Measurements from ENCODE around the gene TAS2R42. TPM values are rescaled to one million over a fixed set of nuclear protein-coding genes. Genes with fewer than 3 reads are reported as not detected.

Gene TAS2R42, protein sequence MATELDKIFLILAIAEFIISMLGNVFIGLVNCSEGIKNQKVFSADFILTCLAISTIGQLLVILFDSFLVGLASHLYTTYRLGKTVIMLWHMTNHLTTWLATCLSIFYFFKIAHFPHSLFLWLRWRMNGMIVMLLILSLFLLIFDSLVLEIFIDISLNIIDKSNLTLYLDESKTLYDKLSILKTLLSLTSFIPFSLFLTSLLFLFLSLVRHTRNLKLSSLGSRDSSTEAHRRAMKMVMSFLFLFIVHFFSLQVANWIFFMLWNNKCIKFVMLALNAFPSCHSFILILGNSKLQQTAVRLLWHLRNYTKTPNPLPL
- polyA plus RNA-seq = not detected

DNA sequence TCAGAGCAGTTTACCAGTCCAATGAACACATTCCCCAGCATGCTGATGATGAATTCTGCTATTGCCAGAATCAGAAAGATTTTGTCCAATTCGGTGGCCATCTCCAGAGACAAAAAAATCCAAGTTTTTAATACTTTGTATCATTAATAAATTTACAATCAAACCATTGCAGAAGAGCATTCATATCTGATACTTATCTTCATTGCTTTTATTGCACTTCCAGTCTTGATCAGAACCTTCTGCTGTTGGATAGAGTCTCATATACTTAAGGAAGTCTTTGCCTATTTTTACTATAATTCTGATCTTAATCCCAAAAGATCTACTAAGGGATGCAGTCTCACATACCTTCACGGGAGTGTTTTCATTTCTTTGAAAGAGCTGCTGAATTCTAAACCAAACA is at the start of gene TAS2R42:
TAS2R42 (minus strand) TSS at position 101 of the 400 bp plus-strand sequence; CDS start at position 101, 0 bp downstream.
- H3K27ac Mint-ChIP-seq = no peak within 1 kb of the TSS
- peaks cover 0 to 5% (median 3%) of the 10 kb centered on the region in 3 donors for H3K4me1 Mint-ChIP-seq
- H3K36me3 Mint-ChIP-seq = peaks cover 11% of the 10 kb centered on the region
- no peaks in the 10 kb centered on the region for H3K9me3 Mint-ChIP-seq
- no peaks in the 10 kb centered on the region for H3K27me3 Mint-ChIP-seq
- no peak within 1 kb of the TSS for H3K4me3 Mint-ChIP-seq

DNA sequence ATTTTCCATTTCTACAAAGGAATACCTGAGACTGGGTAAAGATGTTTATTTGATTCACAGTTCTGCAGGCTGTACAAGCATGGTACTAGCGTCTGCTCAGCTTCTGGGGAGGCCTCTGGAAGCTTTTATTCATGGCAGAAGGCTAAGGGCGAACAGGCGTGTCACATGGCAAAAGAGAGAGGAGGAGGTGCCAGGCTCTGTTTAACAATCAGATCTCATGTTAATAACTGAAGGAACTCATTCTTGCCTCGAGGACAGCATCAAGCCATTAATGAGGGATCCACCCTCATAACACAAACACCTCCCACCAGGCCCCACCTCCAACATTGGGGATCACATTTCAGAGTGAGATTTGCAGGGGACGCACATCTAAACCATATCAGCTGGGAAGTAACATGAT is 46.8 kb upstream of the TAS2R42 start:
- Mint-ChIP-seq H3K27ac (no peak overlapping the region), H3K9me3 (peaks cover 2 to 6% (median 2%) of the 10 kb centered on the region in 3 donors), H3K27me3 (no peaks in the 10 kb centered on the region), H3K36me3 (peaks cover 13% of the 10 kb centered on the region), H3K4me1 (peaks cover 0 to 4% (median 0%) of the 10 kb centered on the region in 3 donors), H3K4me3 (no peak overlapping the region)

DNA sequence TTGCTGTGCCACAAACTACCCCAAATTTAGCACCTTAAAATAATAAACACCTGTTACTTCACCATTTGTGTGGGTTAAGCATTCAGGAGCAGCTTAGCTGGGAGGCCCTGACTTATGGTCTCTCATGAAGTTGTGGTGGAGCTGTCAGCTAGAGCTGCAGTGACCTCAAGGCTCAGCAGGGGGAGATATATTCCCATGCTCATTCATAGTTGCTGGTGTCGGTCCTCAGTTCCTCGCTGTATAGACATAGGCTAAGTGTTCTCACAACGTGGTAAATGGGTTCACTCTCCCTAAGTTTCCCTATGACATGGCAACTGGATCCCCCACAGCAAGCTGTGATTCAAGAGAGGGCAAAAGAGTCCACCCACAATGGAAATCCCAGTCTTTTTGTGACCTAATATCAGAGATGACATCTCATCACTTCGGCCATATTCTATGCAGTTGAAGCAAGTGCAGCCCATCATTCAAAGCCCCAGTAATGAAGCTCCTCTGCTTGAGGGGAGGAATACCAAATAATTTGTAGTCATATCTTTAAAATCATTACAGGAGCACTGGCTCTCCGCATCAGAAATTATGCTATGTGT is 41.7 kb upstream of the TAS2R42 start:
- H3K9me3 Mint-ChIP-seq = peaks cover 0 to 2% (median 0%) of the 10 kb centered on the region in 3 donors
- no peaks in the 10 kb centered on the region for H3K27me3 Mint-ChIP-seq
- peaks cover 0 to 2% (median 0%) of the 10 kb centered on the region in 3 donors for H3K4me1 Mint-ChIP-seq
- no peak overlapping the region for H3K4me3 Mint-ChIP-seq
- peaks cover 12% of the 10 kb centered on the region for H3K36me3 Mint-ChIP-seq
- H3K27ac Mint-ChIP-seq = peak overlapping the region in 1 of 3 donors; percentile 21

DNA sequence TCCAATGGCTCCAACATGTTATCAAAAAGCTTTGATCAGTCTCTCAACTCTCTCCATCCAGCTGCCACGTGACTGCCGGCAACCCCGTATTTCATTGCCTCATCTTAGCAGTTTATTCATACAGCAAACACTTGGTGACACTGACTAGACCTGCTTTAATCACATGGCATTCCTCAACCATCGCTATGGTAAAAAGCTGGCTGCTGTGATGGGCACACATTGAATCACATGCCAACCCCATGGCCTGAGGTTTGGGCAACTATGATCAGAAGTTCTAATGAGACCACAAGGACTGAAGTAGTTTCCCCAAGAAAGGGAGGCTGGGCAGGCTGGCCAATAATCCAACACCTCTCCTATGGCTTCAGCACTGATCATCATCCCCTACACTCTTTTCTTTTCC is 40.6 kb upstream of the TAS2R42 start:
- no peaks in the 10 kb centered on the region for H3K27me3 Mint-ChIP-seq
- H3K4me3 Mint-ChIP-seq = no peak overlapping the region
- peaks cover 0 to 2% (median 0%) of the 10 kb centered on the region in 3 donors for H3K4me1 Mint-ChIP-seq
- peaks cover 0 to 5% (median 2%) of the 10 kb centered on the region in 3 donors for H3K9me3 Mint-ChIP-seq
- H3K27ac Mint-ChIP-seq = no peak overlapping the region
- peaks cover 11% of the 10 kb centered on the region for H3K36me3 Mint-ChIP-seq

DNA sequence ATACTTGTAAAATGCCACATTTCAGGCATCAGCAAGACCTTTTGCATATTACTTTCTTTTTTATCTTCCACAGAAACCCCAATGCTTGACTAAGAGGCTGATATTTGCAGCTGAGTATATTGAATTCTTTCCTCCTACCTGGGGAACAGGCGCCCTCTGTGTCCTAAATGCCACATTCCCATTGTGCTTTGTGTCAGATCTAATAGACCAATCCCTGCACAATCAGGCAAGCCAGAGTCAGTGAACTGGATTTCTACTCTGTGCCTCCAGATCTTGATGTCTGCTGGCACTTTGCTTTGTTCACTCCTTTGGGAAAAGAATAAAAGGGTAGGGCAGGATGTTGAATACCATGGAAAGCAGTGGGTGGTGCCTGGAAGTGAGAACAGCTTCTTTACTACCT is 22.4 kb upstream of the TAS2R42 start:
- H3K27ac Mint-ChIP-seq = no peak overlapping the region
- no peaks in the 10 kb centered on the region for H3K4me1 Mint-ChIP-seq
- no peak overlapping the region for H3K4me3 Mint-ChIP-seq
- peaks cover 2 to 11% (median 3%) of the 10 kb centered on the region in 3 donors for H3K9me3 Mint-ChIP-seq
- H3K27me3 Mint-ChIP-seq = no peaks in the 10 kb centered on the region
- peaks cover 15% of the 10 kb centered on the region for H3K36me3 Mint-ChIP-seq

DNA sequence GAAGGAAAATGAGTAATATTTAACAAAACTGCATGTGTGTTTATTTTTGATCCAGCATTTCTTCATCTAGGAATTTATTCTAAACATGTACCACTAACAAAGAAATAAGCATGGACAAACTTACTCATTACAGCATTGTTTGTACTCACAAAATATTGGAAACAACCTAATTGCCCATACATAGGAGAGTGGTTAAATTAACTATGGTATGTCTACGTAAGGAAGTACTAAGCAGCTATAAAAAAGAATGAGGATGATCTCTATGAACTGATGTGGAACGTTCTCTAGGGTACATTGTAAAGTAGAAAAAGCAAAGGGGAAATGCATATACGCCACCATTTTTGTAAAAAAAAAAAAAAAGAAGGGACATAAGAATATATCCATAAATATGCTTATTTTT is 17.4 kb upstream of the TAS2R42 start:
- Mint-ChIP-seq H3K27ac (no peak overlapping the region), H3K4me1 (no peaks in the 10 kb centered on the region), H3K27me3 (no peaks in the 10 kb centered on the region), H3K36me3 (peaks cover 14% of the 10 kb centered on the region), H3K9me3 (peaks cover 0 to 4% (median 2%) of the 10 kb centered on the region in 3 donors), H3K4me3 (no peak overlapping the region)

DNA sequence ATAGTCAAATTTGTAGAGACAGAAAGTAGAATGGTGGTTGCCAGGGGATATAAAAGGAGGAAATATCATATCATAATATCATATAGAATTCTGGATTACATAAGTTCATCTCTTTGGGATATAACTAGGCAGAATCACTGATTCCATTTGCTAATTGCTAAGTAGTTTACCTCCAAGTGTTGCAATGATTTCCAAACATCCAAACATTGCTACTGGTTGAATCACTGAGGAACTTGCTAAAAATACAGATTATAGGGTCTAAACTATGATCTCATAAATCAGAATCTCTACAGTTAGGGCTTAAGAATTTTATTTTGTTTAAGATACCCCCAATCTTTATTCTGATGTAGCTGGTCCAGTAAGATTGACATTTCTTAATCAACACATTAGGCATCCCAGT is 16.1 kb upstream of the TAS2R42 start:
- Mint-ChIP-seq H3K36me3 (peaks cover 14% of the 10 kb centered on the region), H3K27ac (no peak overlapping the region), H3K4me3 (no peak overlapping the region), H3K27me3 (no peaks in the 10 kb centered on the region), H3K4me1 (no peaks in the 10 kb centered on the region), H3K9me3 (peaks cover 0 to 4% (median 2%) of the 10 kb centered on the region in 3 donors)

DNA sequence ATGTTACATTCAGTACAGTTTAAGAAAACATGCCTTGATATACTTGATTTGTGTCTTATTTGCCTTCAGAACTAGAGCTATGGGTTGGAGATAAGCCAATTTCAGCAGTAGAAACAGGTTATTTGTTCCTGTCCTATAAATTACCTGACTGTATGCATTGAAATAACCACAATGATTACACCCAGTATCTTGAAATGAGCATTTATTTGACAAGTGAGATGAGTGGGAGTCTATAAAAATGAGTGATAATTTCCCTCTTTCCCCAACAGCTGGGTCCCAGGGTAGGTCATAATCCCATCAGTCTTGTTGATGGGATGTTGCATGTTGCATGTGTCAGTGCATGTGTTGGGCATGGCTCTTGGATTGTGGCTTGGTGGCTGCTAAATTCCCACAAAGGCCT is 3.7 kb downstream of the TAS2R42 start:
- Mint-ChIP-seq H3K4me1 (peaks cover 1 to 5% (median 3%) of the 10 kb centered on the region in 3 donors), H3K27me3 (no peaks in the 10 kb centered on the region), H3K27ac (no peak overlapping the region), H3K9me3 (no peaks in the 10 kb centered on the region), H3K4me3 (no peak overlapping the region), H3K36me3 (peaks cover 6% of the 10 kb centered on the region)

DNA sequence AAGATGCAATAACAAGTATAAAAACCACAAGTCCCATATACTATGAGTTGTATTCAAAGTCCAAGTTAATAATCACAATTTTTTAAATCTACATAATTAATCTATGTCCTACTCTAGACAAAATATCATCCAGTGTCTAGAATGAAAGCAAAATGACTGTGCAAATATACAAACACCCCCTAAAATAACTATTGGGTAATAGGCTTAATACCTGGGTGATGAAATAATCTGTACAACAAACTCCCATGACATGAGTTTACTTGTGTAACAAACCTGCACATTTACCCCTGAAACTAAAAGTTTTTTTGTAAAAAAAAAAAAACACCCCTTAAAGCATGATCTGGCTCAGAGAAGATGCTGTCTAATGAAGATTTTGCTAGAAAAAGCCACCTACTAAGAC is 4.2 kb downstream of the TAS2R42 start:
- no peaks in the 10 kb centered on the region for H3K9me3 Mint-ChIP-seq
- H3K4me3 Mint-ChIP-seq = no peak overlapping the region
- H3K36me3 Mint-ChIP-seq = peaks cover 6% of the 10 kb centered on the region
- H3K27ac Mint-ChIP-seq = no peak overlapping the region
- H3K27me3 Mint-ChIP-seq = no peaks in the 10 kb centered on the region
- H3K4me1 Mint-ChIP-seq = peaks cover 1 to 5% (median 3%) of the 10 kb centered on the region in 3 donors

DNA sequence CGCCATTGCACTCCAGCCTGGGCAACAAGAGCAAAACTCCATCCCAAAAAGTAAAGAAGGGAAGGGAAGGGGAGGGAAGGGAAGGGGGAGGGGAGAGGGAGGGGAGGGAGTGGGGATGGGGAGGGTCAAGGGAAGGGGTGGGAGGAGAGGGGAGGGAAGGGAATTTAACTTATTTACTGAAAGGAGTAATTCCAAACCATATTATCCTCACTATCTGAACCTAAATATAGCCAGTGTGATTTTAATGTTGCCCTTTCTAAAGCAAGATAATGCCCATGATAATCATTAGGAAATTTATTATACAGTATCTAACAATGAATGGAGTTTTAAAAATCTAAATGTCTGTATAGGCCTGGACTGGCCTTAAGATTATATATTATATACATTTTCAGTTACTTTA is 8.5 kb downstream of the TAS2R42 start:
- Mint-ChIP-seq H3K4me3 (no peak overlapping the region), H3K27ac (no peak overlapping the region), H3K36me3 (peaks cover 9% of the 10 kb centered on the region), H3K9me3 (no peaks in the 10 kb centered on the region), H3K4me1 (peaks cover 2 to 7% (median 4%) of the 10 kb centered on the region in 3 donors), H3K27me3 (no peaks in the 10 kb centered on the region)

DNA sequence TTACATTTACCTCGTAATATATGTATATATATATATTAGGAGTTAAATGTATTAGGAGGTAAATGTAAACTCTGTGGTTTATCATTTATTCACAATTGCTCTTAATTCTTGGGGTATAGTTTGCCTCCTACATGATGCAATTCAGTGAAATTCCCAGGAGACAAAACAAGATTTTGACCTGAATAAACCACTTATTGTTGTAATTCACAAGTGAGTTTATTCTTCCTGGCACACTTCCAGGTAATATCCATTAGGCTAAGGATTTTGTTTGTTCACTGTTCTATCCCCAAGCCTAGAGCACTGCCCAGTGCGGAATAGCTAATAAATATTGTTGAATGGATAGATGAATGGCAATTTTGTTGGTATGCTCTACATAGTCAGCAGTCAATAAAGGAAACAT is 12.7 kb downstream of the TAS2R42 start:
- Mint-ChIP-seq H3K36me3 (peaks cover 5% of the 10 kb centered on the region), H3K4me1 (peaks cover 19 to 39% (median 29%) of the 10 kb centered on the region in 3 donors), H3K9me3 (no peaks in the 10 kb centered on the region), H3K4me3 (no peak overlapping the region), H3K27me3 (no peaks in the 10 kb centered on the region), H3K27ac (no peak overlapping the region)

DNA sequence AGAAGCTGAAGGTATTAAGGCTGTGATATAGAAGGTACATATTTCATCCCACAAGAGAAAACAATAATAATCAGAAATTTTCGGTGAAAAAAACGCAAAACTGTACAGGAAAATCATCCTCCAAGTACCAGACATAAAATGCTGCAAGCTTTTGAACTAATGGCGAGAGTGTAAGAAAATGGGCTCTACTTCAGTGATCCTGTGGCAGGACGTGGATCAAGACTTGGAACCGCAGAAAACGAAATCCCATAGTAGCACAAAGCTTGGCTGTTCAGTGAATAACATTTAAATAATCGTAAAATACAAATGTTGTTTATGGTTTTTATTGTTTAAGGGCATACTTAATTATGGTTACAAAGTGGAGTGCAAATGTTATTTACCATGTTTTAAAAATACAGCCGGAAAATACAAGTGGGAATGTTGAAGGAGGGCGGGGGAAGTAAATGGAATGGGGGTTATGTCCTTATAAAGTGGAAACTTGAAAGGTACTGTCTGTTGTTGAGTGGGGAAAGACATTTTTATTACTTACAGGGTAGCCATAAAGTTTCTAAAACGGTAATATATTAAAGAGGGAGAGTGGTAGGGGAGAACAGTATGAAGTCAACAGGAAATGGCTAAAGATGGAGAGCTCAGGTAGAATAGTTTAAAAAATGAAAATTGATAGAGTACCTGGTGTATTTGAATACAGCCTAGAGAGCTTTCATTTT is 14.6 kb downstream of the TAS2R42 start:
- Mint-ChIP-seq H3K4me1 (peaks cover 22 to 55% (median 40%) of the 10 kb centered on the region in 3 donors), H3K36me3 (peaks cover 8% of the 10 kb centered on the region), H3K9me3 (no peaks in the 10 kb centered on the region), H3K27me3 (no peaks in the 10 kb centered on the region), H3K27ac (peak overlapping the region; percentile 90 to 99 (median 91)), H3K4me3 (peak overlapping the region; percentile 95 to 100 (median 98))

DNA sequence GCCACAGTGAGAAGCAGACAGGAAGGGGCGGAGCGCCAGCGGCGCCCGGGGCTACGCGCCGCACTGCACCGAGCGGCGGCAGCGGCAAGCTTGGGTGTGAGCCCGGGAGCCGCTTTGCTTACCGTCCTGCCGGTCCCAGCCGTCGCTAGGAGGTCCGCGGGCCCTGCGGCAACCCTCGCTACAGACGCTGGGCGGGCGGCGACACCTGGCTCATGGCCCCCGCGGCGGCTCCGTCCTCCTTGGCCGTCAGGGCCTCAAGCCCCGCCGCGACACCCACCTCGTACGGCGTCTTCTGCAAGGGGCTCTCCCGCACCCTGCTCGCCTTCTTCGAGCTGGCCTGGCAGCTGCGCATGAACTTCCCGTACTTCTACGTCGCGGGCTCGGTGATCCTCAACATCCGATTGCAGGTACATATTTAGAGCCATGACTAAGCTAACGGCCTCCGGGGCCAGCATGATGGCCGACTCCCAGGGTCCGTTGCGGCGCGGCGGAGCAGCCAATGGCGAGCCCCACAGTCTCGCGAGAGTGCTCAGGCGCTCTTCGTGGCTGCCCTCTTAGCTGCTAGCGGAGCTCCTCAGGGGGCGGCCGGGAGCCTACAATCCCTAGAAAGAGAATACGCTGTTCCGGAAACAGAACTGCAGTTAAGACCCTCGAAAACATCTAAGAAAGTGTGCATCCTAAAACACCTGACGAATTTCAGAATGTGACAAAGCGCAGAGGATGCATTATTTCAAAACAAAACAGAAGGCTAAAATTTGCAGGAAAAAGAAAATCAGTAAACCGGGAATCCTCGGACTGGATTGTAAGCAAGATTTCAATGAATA is 15.4 kb downstream of the TAS2R42 start, which contains the start of gene SMIM10L1:
SMIM10L1 (plus strand) TSS at position 50 of the 824 bp plus-strand sequence; CDS start at position 213, 163 bp downstream.
- Mint-ChIP-seq H3K27ac (peak within 1 kb of the TSS; percentile 90 to 99 (median 91)), H3K4me1 (peaks cover 22 to 56% (median 45%) of the 10 kb centered on the region in 3 donors), H3K4me3 (peak within 1 kb of the TSS; percentile 95 to 100 (median 98)), H3K36me3 (peaks cover 9% of the 10 kb centered on the region), H3K9me3 (no peaks in the 10 kb centered on the region), H3K27me3 (no peaks in the 10 kb centered on the region)

DNA sequence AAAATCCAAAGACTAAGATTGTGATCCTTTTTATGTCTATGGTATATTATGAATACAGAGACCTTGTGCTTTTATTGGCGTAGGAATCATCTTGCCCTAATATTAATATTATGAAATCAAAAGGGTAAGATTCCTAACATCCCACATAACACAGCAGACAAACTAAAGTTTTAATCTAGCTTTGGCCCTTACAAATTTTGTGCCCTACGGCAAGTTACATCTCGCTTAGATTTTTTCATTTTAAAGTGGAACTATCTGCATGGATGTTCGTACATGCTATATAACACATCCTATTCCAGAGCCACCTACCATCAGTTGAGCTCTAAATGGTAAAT is 16.0 kb downstream of the TAS2R42 start:
- Mint-ChIP-seq H3K36me3 (peaks cover 7% of the 10 kb centered on the region), H3K27ac (peak overlapping the region; percentile 53 to 91 (median 90)), H3K4me1 (peaks cover 22 to 51% (median 45%) of the 10 kb centered on the region in 3 donors), H3K27me3 (no peaks in the 10 kb centered on the region), H3K9me3 (no peaks in the 10 kb centered on the region), H3K4me3 (peak overlapping the region; percentile 95 to 100 (median 98))
